HepG2 (cell line): Measurements from ENCODE around the gene BOD1.

Experiments used
- HDAC2 ChIP-seq: sonication (generic); formaldehyde crosslinking; IDR thresholded peaks from 2 replicates; pipeline ENCODE4 v1.4.0; 2020; ENCODE audit warnings: missing genetic modification reagents
- RAD21 ChIP-seq: fragments of 450-650 bp; formaldehyde crosslinking; IDR thresholded peaks from 2 replicates; pipeline ENCODE4 v1.5.0; 2020; ENCODE audit warnings: mild to moderate bottlenecking
- ZSCAN25 ChIP-seq: sonication (generic); formaldehyde crosslinking; IDR thresholded peaks from 2 replicates; pipeline ENCODE4 v1.8.0; 2022; ENCODE audit warnings: mild to moderate bottlenecking, missing genetic modification reagents
- TF ChIP-seq, protein P1 (sequence below): sonication (generic); formaldehyde crosslinking; IDR thresholded peaks from 2 replicates; pipeline ENCODE4 v1.8.1; 2023; ENCODE audit warnings: missing genetic modification reagents, inconsistent platforms, borderline replicate concordance

DNA sequence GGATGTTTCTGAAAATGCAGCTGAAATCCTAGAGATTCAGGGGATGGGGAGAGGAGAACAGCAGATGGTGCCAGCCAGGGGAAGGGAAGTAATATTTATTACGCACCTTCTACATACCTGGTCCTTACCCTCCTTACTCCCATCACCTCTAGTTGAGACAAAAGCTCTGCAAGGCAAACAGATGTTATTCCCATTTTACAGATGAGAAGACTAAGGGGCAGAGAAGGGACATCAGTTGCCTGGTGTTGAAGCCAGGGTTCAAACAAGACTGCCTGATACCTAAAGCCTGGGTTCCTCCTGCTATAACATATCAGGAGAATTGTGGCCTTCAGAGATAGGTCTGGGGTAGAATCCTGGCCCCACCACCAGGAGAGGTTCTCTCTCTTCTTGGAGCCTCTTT lies 7.3 kb upstream of the BOD1 start:
- TF ChIP-seq, protein P1, sequence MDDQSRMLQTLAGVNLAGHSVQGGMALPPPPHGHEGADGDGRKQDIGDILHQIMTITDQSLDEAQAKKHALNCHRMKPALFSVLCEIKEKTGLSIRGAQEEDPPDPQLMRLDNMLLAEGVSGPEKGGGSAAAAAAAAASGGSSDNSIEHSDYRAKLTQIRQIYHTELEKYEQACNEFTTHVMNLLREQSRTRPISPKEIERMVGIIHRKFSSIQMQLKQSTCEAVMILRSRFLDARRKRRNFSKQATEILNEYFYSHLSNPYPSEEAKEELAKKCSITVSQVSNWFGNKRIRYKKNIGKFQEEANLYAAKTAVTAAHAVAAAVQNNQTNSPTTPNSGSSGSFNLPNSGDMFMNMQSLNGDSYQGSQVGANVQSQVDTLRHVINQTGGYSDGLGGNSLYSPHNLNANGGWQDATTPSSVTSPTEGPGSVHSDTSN: no peak
- TF ChIP-seq HDAC2 (CRISPR knock-in tag) (no peak), ZSCAN25 (CRISPR knock-in tag) (no peak), RAD21 (CRISPR knock-in tag) (no peak)
